ENCODE measurements around the gene MAP3K12.

Gene MAP3K12

GRCh38 chr12:53489242-53489864, 9.9 kb downstream of the MAP3K12 start:
- H3K4me1 ChIP-seq: peaks cover 22 to 48% (median 41%) of the 10 kb centered on the region in 10 experiments
- H3K9ac ChIP-seq: no peak overlapping the region

GRCh38 chr12:53486736-53487487, 12.3 kb downstream of the MAP3K12 start:
- Histone ChIP-seq H3K4me1 (peaks cover 3 to 27% (median 18%) of the 10 kb centered on the region in 10 experiments), H3K4me3 (no peak overlapping the region), H3K9ac (0 out of 22 replicates have a peak overlapping the region, but pooled peaks of 1 of the 11 experiments have one; percentile 6), H3K4me2 (no peak overlapping the region), H4K20me1 (peaks cover 49 to 83% (median 64%) of the 10 kb centered on the region in 11 experiments), H3K9me3 (replicated peaks in 1 of 11) (no peaks in the 10 kb centered on the region), H3K27ac (peak overlapping the region in 1 of 11 experiments; percentile 15; a peak in 1 of 22 replicates), H3K36me3 (peaks cover 57 to 77% (median 64%) of the 10 kb centered on the region in 11 experiments), H3K27me3 (no peaks in the 10 kb centered on the region)
- no peak for TF ChIP-seq Cebpa-rat (IDR thresholded peaks at IDR 0.05)

More at GRCh38 chr12:53489242-53489864, 9.9 kb downstream of the MAP3K12 start:
- H3K4me3 ChIP-seq: no peak overlapping the region
- H3K27me3 ChIP-seq: no peaks in the 10 kb centered on the region
- no peak overlapping the region for H3K4me2 ChIP-seq
- H4K20me1 ChIP-seq: peaks cover 24 to 58% (median 39%) of the 10 kb centered on the region in 11 experiments; a peak in 21 of 22 replicates
- no peak overlapping the region; a peak in 1 of 22 replicates for H3K27ac ChIP-seq
- H3K9me3 ChIP-seq (replicated peaks in 1 of 11): no peaks in the 10 kb centered on the region
- peaks cover 36 to 53% (median 40%) of the 10 kb centered on the region in 11 experiments; a peak in 21 of 22 replicates for H3K36me3 ChIP-seq
- no peak for TF ChIP-seq Cebpa-rat (IDR thresholded peaks at IDR 0.05)

GRCh38 chr12:53485955-53486735, 13.1 kb downstream of the MAP3K12 start:
- H4K20me1 ChIP-seq: peaks cover 56 to 90% (median 72%) of the 10 kb centered on the region in 11 experiments
- peaks cover 0 to 23% (median 14%) of the 10 kb centered on the region in 10 experiments; a peak in 16 of 20 replicates for H3K4me1 ChIP-seq
- no peaks in the 10 kb centered on the region for H3K27me3 ChIP-seq
- no peak overlapping the region; a peak in 1 of 22 replicates for H3K4me2 ChIP-seq
- no peaks in the 10 kb centered on the region for H3K9me3 ChIP-seq (replicated peaks in 1 of 11)
- no peak for TF ChIP-seq Cebpa-rat (IDR thresholded peaks at IDR 0.05)
- no peak overlapping the region; a peak in 1 of 22 replicates for H3K27ac ChIP-seq
- H3K36me3 ChIP-seq: peaks cover 65 to 85% (median 72%) of the 10 kb centered on the region in 11 experiments
- no peak overlapping the region for H3K4me3 ChIP-seq
- H3K9ac ChIP-seq: peak overlapping the region in 1 of 11 experiments; percentile 21; a peak in 1 of 22 replicates

- no peak overlapping the region for H3K4me3 ChIP-seq
- H3K4me2 ChIP-seq: no peak overlapping the region
- 0 out of 22 replicates have a peak overlapping the region, but pooled peaks of 1 of the 11 experiments have one; percentile 23 for H3K9ac ChIP-seq
- H3K36me3 ChIP-seq: peaks cover 77 to 95% (median 84%) of the 10 kb centered on the region in 11 experiments
- no peaks in the 10 kb centered on the region for H3K27me3 ChIP-seq
- no peak for TF ChIP-seq Cebpa-rat (IDR thresholded peaks at IDR 0.05)
- peaks cover 68 to 99% (median 84%) of the 10 kb centered on the region in 11 experiments for H4K20me1 ChIP-seq
- peaks cover 0 to 11% (median 6%) of the 10 kb centered on the region in 10 experiments; a peak in 11 of 20 replicates for H3K4me1 ChIP-seq
- H3K27ac ChIP-seq: 0 out of 22 replicates have a peak overlapping the region, but pooled peaks of 1 of the 11 experiments have one; percentile 9
- H3K9me3 ChIP-seq (replicated peaks in 1 of 11): no peaks in the 10 kb centered on the region
Measured at GRCh38 chr12:53484686-53485575, 14.3 kb downstream of the MAP3K12 start.

- TF ChIP-seq Cebpa-rat (IDR thresholded peaks at IDR 0.05): no peak
- no peak overlapping the region for H3K27ac ChIP-seq
- H3K9me3 ChIP-seq (replicated peaks in 1 of 11): no peaks in the 10 kb centered on the region
- H3K4me1 ChIP-seq: peaks cover 0 to 14% (median 8%) of the 10 kb centered on the region in 10 experiments; a peak in 11 of 20 replicates
- peaks cover 77 to 99% (median 91%) of the 10 kb centered on the region in 11 experiments for H4K20me1 ChIP-seq
- no peak overlapping the region for H3K9ac ChIP-seq
- H3K4me2 ChIP-seq: no peak overlapping the region
- H3K27me3 ChIP-seq: no peaks in the 10 kb centered on the region
- H3K36me3 ChIP-seq: peaks cover 86 to 95% (median 93%) of the 10 kb centered on the region in 11 experiments
- H3K4me3 ChIP-seq: no peak overlapping the region
Measured at GRCh38 chr12:53483979-53484377, 15.3 kb downstream of the MAP3K12 start.

GRCh38 chr12:53483225-53483978, 15.9 kb downstream of the MAP3K12 start:
- Histone ChIP-seq H3K9ac (no peak overlapping the region; a peak in 1 of 22 replicates), H3K4me2 (no peak overlapping the region), H3K4me1 (peaks cover 0 to 19% (median 8%) of the 10 kb centered on the region in 10 experiments; a peak in 11 of 20 replicates), H4K20me1 (peaks cover 83 to 100% (median 97%) of the 10 kb centered on the region in 11 experiments), H3K27me3 (no peaks in the 10 kb centered on the region), H3K9me3 (replicated peaks in 1 of 11) (no peaks in the 10 kb centered on the region), H3K27ac (no peak overlapping the region), H3K4me3 (no peak overlapping the region), H3K36me3 (peaks cover 92 to 100% (median 99%) of the 10 kb centered on the region in 11 experiments)
- TF ChIP-seq Cebpa-rat (IDR thresholded peaks at IDR 0.05): no peak

GRCh38 chr12:53482626-53483168, 16.6 kb downstream of the MAP3K12 start:
- Histone ChIP-seq H3K4me1 (peaks cover 0 to 26% (median 8%) of the 10 kb centered on the region in 10 experiments; a peak in 11 of 20 replicates), H3K9me3 (replicated peaks in 1 of 11) (no peaks in the 10 kb centered on the region), H3K36me3 (peaks cover 94 to 100% (median 99%) of the 10 kb centered on the region in 11 experiments), H3K9ac (no peak overlapping the region), H3K27me3 (no peaks in the 10 kb centered on the region), H3K4me2 (no peak overlapping the region), H3K27ac (no peak overlapping the region), H3K4me3 (no peak overlapping the region), H4K20me1 (peaks cover 90 to 100% (median 99%) of the 10 kb centered on the region in 11 experiments)
- TF ChIP-seq Cebpa-rat (IDR thresholded peaks at IDR 0.05): no peak

Measured in BLaER1 treated with 17β-estradiol and CSF1 and Interleukin-3, amounts not matched to agents 10 nM and 100 nM (cell line).